DMS153 treated with DMSO at 0.1 percent for 48 hours (cell line): Measurements from ENCODE around the gene AHCTF1.

Experiments used
- DNase-seq: peaks from one replicate; lab custom pipeline; 2025; ENCODE audit not compliant: unreplicated experiment; lab: John Stamatoyannopoulos, UW

Gene AHCTF1, protein sequence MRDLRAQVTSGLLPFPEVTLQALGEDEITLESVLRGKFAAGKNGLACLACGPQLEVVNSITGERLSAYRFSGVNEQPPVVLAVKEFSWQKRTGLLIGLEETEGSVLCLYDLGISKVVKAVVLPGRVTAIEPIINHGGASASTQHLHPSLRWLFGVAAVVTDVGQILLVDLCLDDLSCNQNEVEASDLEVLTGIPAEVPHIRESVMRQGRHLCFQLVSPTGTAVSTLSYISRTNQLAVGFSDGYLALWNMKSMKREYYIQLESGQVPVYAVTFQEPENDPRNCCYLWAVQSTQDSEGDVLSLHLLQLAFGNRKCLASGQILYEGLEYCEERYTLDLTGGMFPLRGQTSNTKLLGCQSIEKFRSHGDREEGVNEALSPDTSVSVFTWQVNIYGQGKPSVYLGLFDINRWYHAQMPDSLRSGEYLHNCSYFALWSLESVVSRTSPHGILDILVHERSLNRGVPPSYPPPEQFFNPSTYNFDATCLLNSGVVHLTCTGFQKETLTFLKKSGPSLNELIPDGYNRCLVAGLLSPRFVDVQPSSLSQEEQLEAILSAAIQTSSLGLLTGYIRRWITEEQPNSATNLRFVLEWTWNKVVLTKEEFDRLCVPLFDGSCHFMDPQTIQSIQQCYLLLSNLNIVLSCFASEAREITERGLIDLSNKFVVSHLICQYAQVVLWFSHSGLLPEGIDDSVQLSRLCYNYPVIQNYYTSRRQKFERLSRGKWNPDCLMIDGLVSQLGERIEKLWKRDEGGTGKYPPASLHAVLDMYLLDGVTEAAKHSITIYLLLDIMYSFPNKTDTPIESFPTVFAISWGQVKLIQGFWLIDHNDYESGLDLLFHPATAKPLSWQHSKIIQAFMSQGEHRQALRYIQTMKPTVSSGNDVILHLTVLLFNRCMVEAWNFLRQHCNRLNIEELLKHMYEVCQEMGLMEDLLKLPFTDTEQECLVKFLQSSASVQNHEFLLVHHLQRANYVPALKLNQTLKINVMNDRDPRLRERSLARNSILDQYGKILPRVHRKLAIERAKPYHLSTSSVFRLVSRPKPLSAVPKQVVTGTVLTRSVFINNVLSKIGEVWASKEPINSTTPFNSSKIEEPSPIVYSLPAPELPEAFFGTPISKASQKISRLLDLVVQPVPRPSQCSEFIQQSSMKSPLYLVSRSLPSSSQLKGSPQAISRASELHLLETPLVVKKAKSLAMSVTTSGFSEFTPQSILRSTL (N-terminal part only)

DNA sequence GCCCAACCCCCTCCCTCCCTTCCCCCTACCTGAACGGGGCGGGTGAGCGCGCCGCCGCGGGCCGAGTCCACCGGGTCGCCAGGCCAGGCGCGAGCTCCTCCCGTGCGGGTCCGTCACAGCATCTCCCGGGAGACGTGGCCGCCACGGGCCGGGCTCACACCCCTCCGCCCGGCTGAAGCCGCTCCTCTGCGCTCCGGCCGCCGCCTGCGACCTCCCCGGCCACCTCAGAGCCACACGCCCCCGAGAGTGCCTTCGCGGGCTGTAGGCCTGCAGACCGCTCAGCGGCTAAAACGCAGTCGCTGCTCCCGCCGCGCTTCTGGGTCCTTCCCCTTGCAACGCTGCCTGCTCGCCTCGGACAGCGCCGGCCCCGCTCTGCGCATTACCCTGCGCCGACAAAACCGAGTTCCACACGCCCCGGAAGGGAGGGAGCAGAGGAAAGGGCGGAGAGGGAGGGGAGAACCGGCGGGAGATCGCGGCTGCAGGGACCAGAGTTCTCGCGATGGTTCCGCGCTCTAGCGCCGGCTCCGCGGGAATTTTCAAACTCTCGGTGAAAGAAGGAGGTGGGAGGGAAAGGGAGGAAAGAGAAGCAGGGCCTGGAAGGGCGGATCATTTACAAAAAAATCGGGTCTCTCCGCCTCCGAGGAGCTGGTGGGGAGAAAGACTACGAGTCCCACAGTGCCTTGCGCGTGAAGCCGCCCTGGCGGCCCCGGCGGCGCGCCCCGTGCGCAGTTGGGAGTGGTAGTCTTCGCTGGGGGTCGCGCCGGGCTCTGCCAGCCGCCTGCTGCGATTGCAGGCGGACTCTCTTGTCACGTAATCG, at the start of gene AHCTF1:
Gene AHCTF1, minus strand, starts transcription at position 400 of the 817 bp plus-strand sequence. CDS start 13,578 bp downstream, outside the sequence.
- peak; percentile 99 for DNase-seq

DNA sequence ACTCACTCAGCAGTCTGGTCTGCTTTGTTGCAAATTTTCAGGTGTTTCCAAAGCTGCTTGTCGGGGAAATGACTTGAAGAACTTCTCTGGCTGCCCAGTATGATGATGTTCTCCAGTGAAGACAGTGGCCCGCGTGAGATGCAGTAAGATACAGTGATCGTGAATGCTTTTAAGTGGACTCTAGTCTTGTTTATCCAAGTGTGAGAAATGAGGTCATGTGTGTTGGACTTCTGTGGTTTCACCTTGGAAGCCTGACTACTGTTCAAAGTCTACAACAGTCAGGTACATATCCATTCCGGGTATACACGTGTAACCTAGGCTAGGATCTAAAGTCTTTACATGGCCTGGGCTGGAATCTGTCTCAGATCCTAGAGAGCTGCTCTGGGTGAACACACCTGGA, 47.0 kb upstream of the AHCTF1 start:
- no peak for DNase-seq

DNA sequence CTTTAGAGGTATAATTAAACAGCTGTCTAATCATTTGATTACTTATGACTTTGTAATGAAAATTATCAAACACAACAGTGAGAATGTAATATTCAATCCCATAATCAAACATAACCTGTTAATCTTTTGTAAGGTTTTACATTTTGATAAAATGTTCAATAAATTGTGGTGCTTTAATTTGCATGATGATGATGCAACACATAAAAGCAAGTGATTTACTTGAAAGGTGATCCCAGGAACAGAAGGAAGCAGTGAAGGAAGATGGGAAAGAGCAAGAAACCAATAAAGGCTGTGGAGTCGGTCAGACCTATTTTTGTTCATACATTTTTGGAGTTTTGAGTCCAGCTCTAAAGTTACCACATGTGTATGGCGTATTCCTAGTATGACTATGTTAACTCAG, 46.5 kb upstream of the AHCTF1 start:
- no peak for DNase-seq

DNA sequence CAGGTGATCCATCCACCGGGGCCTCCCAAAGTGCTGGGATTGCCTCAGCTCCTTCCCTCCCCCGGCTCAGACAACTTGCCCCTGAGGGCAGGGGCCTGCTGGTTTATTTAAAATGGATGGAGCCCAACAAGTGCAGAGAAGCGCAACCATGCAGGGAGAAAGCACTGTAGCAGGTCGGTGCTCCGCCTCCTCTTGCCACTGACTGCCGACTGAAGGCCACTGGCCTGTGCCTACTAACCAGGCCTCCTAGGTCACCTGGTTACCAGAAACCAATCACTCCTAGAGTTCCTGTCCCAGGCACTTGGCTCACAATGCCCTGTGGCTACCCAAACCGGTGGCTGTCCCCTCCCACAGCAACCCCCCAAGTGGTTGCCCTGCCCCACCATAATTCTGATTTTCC, 40.2 kb upstream of the AHCTF1 start:
- DNase-seq = no peak

DNA sequence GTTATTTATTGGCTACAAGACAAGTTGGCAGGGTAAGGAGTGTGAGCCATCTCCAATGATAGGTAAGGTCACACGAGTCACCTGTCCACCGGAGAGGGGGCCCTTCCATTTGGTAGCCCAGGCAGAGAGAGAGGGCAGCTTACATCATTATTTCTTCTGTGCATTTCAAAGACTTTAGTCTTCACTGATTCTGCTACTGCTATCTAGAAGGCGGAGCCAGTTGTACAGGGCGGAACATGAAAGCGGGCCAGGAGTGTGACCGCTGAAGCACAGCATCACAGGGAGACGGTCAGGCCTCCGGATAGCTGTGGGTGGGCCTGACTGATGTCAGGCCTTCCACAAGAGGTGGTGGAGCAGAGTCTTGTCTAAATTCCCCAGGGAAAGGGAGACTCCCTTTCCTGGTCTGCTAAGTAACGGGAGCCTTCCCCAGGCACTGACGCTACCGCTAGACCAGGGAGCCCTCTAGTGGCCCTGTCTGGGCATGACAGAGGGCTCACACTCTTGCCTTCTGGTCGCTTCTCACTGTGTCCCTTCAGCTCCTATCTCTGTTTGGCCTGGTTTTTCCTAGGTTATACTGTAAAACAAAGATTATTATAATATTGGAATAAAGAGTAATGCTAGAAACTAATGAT, 39.5 kb upstream of the AHCTF1 start:
- DNase-seq = peak; percentile 3

DNA sequence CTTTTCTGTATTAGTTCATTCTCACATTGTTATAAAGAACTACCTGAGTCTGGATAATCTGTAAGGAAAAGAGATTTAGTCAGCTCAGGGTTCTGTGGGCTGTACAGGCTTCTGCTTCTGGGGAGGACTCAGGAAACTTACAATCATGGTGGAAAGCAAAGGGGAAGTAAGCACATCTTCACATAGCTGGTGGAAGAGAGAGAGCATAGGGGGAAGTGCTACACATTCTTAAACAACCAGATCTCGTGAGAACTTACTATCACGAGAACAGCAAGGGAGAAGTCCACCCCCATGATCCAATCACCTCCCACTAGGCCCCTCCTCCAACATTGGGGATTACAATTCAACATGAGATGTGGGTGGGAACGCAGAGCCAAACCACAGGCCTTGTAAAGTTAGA, 37.9 kb upstream of the AHCTF1 start:
- DNase-seq = no peak

DNA sequence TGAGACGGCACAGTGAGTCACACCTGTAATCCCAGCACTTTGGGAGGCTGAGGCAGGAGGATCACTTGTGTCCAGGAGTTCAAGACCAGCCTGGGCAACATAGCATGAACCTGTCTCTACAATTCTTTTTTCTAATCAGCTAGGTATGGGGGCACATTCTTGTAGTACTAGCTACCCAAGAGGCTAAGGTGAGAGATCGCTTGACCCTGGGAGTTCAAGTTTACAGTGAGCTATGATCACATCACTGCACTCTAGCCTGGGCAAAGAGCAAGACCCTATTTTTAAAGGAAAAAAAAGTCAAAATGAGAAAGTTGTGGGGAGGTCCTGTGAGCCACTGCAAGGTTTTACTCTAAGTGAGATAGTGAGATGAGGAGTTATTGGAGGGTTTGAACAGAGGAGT, 34.8 kb upstream of the AHCTF1 start:
- no peak for DNase-seq

DNA sequence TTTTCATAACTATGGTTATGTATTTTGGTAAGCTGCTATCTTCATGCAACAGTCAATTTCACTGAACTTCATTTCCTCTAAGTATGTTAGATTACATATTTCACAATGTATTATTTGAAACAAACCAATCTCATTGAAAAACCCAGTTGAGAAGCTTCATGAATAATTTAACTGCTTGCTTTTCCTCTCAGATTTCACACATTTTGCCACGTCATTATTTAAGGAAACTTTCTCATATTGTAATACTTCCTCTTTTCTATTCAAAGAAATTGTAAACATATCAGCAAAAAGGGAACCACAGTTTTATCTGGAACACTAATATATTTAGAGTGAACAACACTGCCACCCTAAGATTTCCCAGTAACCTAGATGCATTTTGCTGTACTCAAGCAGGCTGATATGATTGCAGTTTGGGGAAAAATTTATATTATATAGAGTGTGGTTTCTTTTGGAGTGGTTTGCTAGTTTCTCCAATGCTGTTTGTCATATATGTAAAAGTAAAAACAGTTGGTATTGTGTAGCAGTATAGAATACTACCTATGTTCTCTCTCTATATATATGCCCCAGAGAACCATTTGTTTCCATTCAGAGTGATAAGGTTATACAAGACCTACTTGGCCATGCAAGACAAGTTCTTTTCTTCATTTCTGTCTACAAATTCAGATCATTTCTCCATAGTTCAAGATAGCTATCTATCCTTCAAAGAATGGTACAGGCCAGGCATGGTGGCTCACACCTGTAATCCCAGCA, 28.4 kb upstream of the AHCTF1 start:
- DNase-seq = no peak

DNA sequence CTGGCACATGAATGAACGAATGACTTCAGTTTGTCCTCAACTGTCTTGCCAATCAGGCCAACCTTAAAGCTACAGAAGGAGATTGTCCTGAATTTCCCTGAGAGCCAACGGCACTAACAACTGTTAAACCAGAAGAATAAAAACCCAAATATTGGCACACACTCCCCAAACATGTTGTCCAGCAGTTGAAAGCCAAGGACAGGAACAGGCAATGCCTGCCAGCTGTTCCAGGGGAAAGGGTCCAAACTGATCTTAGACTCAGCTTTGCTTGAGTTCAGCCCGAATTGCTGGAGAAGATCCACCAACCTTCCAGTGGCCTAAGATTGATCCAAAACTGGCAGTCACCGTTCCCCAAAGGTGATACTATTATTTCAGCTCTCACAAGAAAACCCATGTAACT, 22.4 kb upstream of the AHCTF1 start:
- DNase-seq = no peak

DNA sequence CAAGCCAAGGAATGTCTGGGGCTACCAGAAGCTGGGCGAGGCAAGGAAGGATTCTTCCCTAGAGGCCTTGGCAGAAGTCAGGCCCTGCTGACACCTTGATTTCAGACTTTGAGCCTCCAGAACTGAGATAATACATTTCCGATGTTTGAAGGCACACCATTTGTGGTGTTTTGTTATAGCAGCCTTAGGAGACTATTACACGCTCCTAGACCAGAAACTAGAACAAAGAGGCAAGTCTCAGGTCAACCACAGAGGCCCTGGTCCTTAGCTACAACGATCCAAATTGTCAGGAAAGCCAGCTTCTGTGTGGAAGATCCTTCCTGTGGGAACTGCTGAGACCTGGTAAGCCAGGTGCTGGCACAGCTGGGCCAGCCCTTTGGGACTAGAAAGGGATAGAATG, 19.7 kb upstream of the AHCTF1 start:
- DNase-seq = no peak

DNA sequence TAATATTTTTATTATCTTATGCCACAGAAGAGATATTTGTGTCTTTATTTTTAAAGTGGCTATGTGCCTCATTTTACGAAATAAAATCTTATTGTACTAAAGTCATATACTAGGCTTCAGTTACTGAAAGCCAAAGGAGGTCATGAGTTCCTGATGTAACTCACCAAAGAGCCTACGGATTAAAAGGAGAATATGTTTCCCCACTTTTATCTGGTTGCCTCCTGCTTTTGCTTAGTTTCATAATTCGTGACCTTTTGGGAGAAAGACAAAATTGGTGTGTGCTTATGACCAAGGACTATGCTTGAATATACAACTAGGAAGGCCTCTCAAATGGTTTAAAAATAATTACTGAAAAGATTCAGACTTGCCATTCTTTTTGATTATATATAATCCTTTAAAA, 18.2 kb upstream of the AHCTF1 start:
- no peak for DNase-seq

DNA sequence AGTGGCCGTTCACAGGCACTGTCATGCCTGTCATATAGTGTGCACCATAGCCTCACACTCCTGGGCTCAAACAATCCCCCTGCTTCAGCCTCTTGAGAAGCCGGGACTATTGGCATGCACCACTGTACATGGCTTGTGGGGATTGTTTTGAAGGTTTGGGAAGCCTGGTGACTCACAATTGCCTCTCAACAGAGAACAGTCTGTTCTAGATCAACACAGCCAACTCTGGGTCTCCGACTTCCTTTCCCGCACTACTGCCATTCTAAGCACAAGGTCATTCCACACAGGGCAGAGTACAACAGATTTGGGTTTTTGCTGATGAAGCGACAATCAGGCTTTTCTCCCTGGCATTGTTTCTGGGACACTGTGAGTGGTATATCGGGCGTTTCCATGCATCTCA, 15.5 kb upstream of the AHCTF1 start:
- no peak for DNase-seq

DNA sequence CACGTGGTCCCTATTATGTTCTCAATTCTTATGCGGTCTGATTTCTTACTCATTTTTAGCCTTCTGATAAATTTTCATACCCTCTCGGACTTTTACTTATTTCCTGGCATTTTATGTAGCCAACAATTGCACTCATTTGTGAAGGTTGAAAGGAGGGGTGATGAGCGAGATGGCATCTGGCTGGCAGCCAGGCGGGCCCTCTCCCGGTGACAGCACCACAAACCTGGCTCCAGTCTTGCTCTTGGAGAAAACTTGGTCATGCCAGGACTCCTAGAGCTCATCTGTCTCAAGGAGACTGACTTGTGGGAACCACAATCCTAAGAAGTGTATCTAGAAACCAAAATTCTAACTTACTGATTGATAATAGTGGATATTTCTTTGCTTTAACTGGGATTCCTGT, 14.6 kb upstream of the AHCTF1 start:
- DNase-seq = no peak

DNA sequence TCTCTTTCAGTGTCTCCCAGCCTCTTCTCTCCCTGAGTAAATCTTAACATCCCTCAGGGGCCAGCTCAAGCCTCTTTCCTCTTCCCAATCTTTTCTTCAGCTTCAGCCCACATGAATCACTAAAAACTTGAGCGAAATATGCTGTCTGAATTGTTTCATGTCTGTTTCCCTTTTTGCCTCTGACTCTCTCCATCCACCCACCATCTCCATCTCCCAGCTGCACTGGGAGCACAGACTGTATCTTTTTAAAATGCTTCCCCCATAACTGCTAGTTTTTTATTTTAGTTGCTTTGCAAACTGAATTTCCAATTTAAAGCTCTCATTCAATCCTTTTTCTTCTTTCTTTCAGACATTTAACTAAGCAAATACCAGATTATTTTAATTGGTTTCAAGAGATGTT, 3.0 kb upstream of the AHCTF1 start:
- DNase-seq = no peak

DNA sequence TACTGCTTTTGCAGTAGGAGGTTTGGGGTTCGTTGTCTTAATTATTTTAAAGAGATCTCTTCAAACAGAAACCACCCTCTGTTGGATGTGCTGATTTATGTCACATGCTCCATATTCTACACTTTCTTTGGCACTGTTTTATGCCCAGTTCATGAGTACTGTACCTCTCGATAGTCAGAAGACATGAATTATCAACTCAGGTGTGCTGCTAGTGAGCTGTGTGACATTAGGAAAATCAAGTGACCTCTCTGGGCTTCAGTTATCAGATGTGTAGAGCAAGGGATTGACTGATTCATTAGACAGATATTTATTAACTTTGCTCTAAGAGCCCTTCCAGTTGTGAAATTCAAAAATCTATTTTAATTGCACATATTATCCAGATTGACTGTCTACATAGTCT, 2.1 kb upstream of the AHCTF1 start:
- no peak for DNase-seq

DNA sequence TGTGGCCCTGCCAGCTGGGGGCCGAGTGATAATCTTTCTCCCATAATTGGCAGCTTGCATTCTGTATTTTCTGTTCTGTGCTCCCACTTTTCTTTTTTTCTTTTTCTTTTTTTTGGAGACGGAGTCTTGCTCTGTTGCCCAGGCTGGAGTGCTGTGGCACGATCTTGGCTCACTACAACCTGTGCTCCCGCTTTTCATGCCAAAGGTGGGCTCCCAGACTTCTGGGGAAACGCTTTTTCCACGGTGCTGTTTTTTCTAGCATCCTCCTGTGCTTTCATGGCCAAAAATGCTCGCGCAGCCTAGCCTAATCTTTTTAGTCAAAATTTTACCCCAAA, 585 bp upstream of the AHCTF1 start:
- no peak for DNase-seq

DNA sequence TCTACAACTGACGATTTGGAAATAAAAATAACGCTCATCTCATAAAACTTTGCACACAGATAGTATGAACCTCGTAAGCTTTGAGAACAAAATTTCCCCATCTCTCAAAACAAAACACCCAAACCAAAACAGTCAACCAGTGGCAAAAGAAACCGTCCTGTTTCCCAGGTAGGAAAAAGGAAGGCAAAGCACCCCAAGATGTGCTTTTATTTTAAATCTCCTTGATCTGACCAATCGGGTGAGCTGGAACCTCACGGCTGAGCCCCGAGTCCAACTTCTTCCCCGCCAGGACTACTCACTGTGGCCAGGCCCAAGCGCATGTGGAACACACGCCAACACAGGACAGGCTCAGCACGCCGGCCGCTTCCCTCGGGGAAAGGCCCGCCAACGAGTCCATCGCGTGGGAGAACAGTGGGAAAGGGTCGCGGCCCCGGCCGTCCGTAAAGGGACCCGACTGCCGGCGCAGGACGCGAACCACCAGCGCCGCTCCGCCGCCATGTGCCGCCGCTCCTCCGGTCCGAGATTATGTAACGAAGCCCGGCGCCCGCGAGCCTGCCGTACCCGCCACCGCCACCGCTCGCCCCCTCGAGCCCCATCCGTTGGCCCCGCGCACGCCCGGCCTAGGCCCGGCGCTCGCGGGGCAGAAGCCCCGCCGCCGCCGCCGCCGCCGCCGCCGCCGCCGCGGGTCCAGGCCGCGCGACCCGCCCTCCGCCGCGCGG, 759 bp downstream of the AHCTF1 start:
- peak; percentile 25 for DNase-seq

DNA sequence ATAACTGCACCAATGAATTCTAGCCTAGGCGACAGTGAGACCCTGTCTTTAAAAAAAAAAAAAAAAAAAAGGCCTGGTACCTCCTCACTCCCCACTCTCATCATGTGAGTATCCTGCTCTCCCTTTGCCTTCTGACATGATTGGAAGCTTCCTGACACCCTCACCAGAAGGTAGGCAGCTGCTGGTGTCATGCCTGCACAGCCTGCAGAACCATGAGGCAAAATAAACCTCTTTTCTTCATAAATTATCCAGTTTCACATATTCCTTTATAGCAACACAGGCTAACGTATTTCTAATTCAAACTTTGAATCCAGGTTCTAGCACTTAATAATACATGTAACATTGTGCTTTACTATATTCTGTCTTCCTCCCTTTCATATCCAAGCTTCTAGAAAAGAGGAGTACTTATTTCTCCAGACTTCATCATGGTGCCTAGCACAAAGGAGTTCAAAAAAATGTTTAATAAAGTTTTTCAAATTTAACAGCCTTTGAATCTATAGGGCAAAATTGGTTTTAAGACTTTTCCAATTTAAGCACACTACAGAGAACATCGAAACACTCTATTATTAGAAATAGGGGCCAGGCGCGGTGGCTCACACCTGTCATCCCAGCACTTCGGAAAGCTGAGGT, 5.6 kb downstream of the AHCTF1 start:
- DNase-seq = no peak

DNA sequence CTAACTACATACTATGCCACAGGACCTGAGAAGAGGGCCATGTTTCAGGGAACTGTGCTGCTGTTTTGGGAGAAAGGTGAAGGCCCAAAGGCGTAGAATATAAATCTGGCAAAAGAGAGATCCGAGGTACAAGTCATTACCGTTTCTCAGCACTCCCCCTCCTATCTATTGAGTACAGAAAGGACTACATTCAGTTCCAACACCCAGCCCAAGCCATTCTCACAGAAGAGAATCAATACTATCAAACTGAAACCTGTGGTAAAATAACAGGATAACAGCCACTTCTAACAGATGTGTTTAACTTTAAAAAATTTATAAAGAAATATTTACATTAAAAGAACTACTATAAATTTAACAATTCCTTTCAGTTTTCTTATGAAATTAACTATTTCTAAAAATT, 7.8 kb downstream of the AHCTF1 start:
- no peak for DNase-seq
